NT2/D1 (cell line): ENCODE results near the gene SHISAL1.

ENCODE experiments used
- DNase-seq: peaks from one replicate; pipeline ENCODE4 v3.0.0-alpha.2; 2011; ENCODE audit warnings: low read depth, low spot score
- H3K27me3 ChIP-seq: 2 replicates; pipeline ENCODE4 v1.6.0; 2011; ENCODE audit warnings: mild to moderate bottlenecking; ENCODE audit not compliant: insufficient read length, insufficient read depth
- H3K36me3 ChIP-seq: 2 replicates; pipeline ENCODE4 v1.6.1; 2011; ENCODE audit warnings: mild to moderate bottlenecking, low read length, mixed read lengths; ENCODE audit not compliant: insufficient read depth, insufficient read length
- H3K4me1 ChIP-seq: 2 replicates; pipeline ENCODE4 v1.5.1; 2011; ENCODE audit not compliant: insufficient read depth, insufficient read length
- H3K4me3 ChIP-seq: 2 replicates; pipeline ENCODE4 v1.5.1; 2011; ENCODE audit warnings: low read depth; ENCODE audit not compliant: insufficient read length
- H3K9ac ChIP-seq: 2 replicates; pipeline ENCODE4 v1.6.0; 2011; ENCODE audit warnings: low read depth; ENCODE audit not compliant: insufficient read length
- H3K9me3 ChIP-seq: 2 replicates; pipeline ENCODE4 v1.5.1; 2011; ENCODE audit warnings: mild to moderate bottlenecking, low read length; ENCODE audit not compliant: insufficient read depth
- SUZ12 ChIP-seq: IDR thresholded peaks from 2 replicates; pipeline ENCODE4 v1.6.1; 2011; ENCODE audit not compliant: insufficient read length, insufficient read depth; ENCODE audit errors: extremely low read depth
- YY1 ChIP-seq: IDR thresholded peaks from 2 replicates; pipeline ENCODE4 v1.6.1; 2011; ENCODE audit not compliant: insufficient read length, insufficient read depth
- ZNF274 ChIP-seq: IDR thresholded peaks from 2 replicates; pipeline ENCODE4 v1.6.1; 2011; ENCODE audit warnings: mild to moderate bottlenecking, low read depth, low read length

Gene SHISAL1

DNA sequence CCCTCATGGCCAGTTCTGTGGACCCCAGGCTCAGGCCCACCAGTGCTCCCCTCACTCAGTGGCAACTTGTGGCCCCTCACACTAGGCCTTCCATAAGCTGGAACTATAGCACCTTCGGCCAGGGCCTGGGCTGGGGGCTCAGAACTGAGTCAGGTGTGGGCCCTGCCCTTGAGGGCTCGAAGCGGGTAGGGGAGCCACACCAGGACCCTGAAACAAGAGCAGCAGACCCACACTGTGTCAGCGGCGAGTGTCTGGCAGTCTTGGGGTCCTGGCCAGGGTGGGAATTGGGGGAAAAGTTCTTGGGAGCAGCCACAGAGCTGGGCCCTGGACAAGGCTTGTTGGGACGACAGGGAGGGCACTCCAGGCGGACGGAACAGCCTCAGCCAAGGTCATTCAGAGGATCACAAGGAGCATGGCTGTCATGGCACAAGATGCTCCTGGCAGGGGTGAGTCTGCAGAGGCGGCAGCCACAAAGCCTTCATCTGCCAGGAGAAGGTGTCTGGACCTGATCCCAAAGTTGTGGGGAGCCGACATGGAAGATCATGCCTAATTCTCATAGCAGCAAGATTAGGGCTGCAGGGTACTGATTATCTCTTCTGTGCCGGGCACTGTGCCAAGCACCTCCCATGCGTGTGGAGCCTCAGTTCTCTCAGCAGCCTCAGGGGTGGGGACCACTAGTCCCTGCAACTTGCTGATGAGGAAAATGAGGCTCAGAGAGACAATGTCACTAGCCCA, 50.7 kb downstream of the SHISAL1 start:
- DNase-seq = no peak
- Histone ChIP-seq H3K9ac (no peak overlapping the region), H3K9me3 (no peaks in the 10 kb centered on the region), H3K4me3 (no peak overlapping the region), H3K27me3 (no peaks in the 10 kb centered on the region), H3K4me1 (peaks cover 5% of the 10 kb centered on the region), H3K36me3 (no peaks in the 10 kb centered on the region)
- TF ChIP-seq ZNF274 = no peak

- H3K4me3 ChIP-seq = no peak overlapping the region
- H3K27me3 ChIP-seq = no peaks in the 10 kb centered on the region
- H3K9me3 ChIP-seq = no peaks in the 10 kb centered on the region
- no peak for DNase-seq
- H3K4me1 ChIP-seq = peaks cover 5% of the 10 kb centered on the region
- H3K36me3 ChIP-seq = no peaks in the 10 kb centered on the region
- H3K9ac ChIP-seq = no peak overlapping the region
- no peak for TF ChIP-seq YY1
- no peak for TF ChIP-seq ZNF274
- TF ChIP-seq SUZ12 = no peak
Observed at GRCh38 chr22:44261164-44261860, 51.4 kb downstream of the SHISAL1 start.

GRCh38 chr22:44260216-44261035, 52.3 kb downstream of the SHISAL1 start:
- H3K4me3 ChIP-seq = no peak overlapping the region
- H3K27me3 ChIP-seq = no peaks in the 10 kb centered on the region
- H3K4me1 ChIP-seq = peaks cover 5% of the 10 kb centered on the region
- no peaks in the 10 kb centered on the region for H3K9me3 ChIP-seq
- no peak for DNase-seq
- H3K9ac ChIP-seq = no peak overlapping the region
- TF ChIP-seq SUZ12 (no peak), ZNF274 (no peak), YY1 (no peak)
- no peaks in the 10 kb centered on the region for H3K36me3 ChIP-seq

- H3K9ac ChIP-seq = no peak overlapping the region
- TF ChIP-seq SUZ12 = no peak
- no peak for TF ChIP-seq YY1
- TF ChIP-seq ZNF274 = no peak
- no peaks in the 10 kb centered on the region for H3K9me3 ChIP-seq
- no peaks in the 10 kb centered on the region for H3K27me3 ChIP-seq
- no peak for DNase-seq
- peaks cover 5% of the 10 kb centered on the region for H3K4me1 ChIP-seq
- no peak overlapping the region for H3K4me3 ChIP-seq
- no peaks in the 10 kb centered on the region for H3K36me3 ChIP-seq
Observed at GRCh38 chr22:44259366-44260215, 53.2 kb downstream of the SHISAL1 start.

DNA sequence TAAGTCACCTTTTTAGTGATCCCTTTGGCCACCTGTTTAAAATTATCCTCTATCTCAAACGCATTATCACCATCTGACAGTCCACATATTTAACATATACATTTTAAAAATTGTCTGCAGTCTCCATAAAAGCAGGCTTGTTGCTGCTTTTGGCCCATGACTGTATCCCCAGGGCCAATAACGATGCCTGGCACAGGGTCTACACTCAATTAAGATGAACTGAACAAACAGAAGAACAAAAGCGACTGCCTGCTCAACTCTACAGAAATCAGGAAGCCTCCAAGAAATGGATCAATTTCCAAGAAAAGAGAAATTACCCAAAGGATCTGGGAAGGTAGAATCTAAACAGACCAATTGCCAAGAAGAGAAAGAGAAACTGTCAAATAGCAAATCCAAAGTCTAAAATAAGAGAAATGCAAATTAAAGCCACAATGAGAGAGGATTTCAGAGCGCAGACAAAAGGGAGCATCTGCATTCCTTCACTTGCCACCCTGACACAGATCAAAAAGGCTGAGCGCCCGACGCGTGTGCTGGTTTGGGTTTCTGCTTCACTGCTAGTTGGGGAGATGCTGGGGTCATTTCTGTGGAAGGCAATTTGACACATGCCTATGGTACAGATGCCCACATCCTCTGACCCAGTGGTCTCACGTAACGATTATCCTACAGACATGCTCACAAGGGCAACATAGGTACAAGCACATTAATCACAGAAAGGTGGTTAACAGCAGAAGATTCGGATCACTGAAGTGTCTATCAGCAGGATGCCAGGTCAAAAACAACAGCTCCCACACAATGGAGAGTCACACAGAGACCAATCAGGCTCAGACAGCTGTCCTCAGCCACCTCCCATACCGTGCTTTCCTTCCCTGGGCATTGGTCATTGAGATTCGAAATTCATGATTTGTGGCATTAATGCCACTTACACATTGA, 55.9 kb downstream of the SHISAL1 start:
- Histone ChIP-seq H3K4me1 (peaks cover 3% of the 10 kb centered on the region), H3K27me3 (no peaks in the 10 kb centered on the region), H3K4me3 (no peak overlapping the region), H3K9ac (no peak overlapping the region), H3K9me3 (no peaks in the 10 kb centered on the region), H3K36me3 (no peaks in the 10 kb centered on the region)
- DNase-seq = no peak
- TF ChIP-seq YY1 = no peak
- TF ChIP-seq ZNF274 = no peak
- no peak for TF ChIP-seq SUZ12

DNA sequence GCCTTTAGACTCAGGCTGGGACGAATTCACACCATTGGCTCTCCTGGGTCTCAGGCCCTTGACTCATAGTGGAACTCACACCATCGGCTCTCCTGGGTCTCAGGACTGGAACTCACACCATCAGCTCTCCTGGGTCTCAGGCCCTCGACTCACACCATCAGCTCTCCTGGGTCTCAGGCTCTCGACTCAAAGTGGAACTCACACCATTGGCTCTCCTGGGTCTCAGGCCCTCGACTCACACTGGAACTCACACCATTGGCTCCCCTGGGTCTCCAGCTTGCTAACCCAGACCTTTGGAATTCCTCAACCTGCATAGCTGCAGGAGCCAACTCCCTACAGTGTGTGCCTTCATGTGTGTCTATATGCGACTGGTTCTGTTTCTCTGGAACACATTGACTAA, 56.7 kb downstream of the SHISAL1 start:
- no peak for DNase-seq
- H3K9ac ChIP-seq = no peak overlapping the region
- H3K9me3 ChIP-seq = no peaks in the 10 kb centered on the region
- H3K36me3 ChIP-seq = no peaks in the 10 kb centered on the region
- H3K27me3 ChIP-seq = no peaks in the 10 kb centered on the region
- H3K4me1 ChIP-seq = peaks cover 3% of the 10 kb centered on the region
- no peak overlapping the region for H3K4me3 ChIP-seq
- no peak for TF ChIP-seq SUZ12
- no peak for TF ChIP-seq YY1
- no peak for TF ChIP-seq ZNF274
